A549 (cell line): ENCODE measurements around the gene AMOTL1. TPM values are rescaled to one million over a fixed set of nuclear protein-coding genes. Genes with fewer than 3 reads are reported as not detected.

Experiments
- ATAC-seq, 2 experiments: fragments of 200-7000 bp in 1 of 2; fragments of >200 bp in 1 of 2; cut with Nextera tagmentation in 1 of 2; cut with Tn5 transposase in 1 of 2; 3 replicates each; pipeline versions ENCODE4 v1.8.0 to v1.9.1; 2018 to 2020; ENCODE audit warnings: mild to moderate bottlenecking in 1 of 2, moderate library complexity in 1 of 2
- CTCF ChIA-PET: fragments of 300-600 bp; sonication (Branson Sonifier 250); formaldehyde crosslinking; extraction: SDS; loops from one replicate; lab custom pipeline; 2021; ENCODE audit warnings: antibody characterized with exemption, inconsistent platforms; lab: Yijun Ruan, JAX
- POLR2A ChIA-PET: fragments of 350-600 bp; formaldehyde crosslinking; extraction: SDS; loops from one replicate; lab custom pipeline; 2021; ENCODE audit warnings: antibody characterized with exemption, inconsistent platforms; lab: Yijun Ruan, JAX
- DNase-seq, 2 experiments: peaks; one replicate each; pipeline versions ENCODE4 v3.0.0 to v3.0.0-alpha.2; 2011 to 2016; ENCODE audit warnings: low read depth in 1 of 2, low spot score in 1 of 2
- FAIRE-seq: peaks from 2 replicates; lab custom pipeline; 2011; peaks lifted over from hg19 to GRCh38; lab: Jason Lieb, UNC
- H3K27ac ChIP-seq, 2 experiments: fragments of >200 bp; sonication (Bioruptor Twin); formaldehyde crosslinking; 3 replicates each; pipeline ENCODE4 v1.5.1; 2016 to 2017
- H3K4me1 ChIP-seq: fragments of >200 bp; sonication (Bioruptor Twin); formaldehyde crosslinking; 3 replicates; pipeline ENCODE4 v1.6.1; 2016
- H3K4me2 ChIP-seq: fragments of >200 bp; sonication (Bioruptor Twin); formaldehyde crosslinking; 3 replicates; pipeline ENCODE4 v1.6.1; 2016
- H3K4me3 ChIP-seq: fragments of >200 bp; sonication (Bioruptor Twin); formaldehyde crosslinking; 3 replicates; pipeline ENCODE4 v1.5.1; 2016
- H3K9me3 ChIP-seq: fragments of >200 bp; sonication (Bioruptor Twin); formaldehyde crosslinking; 3 replicates; pipeline ENCODE4 v1.6.1; 2016
- BCL3 ChIP-seq: fragments of >200 bp; sonication (Bioruptor Twin); formaldehyde crosslinking; IDR thresholded peaks from 3 replicates; pipeline ENCODE4 v1.6.1; 2016
- CBX8 ChIP-seq: fragments of 200-600 bp; sonication (generic); IDR thresholded peaks from 2 replicates; pipeline ENCODE4 v1.6.1; 2016
- CHD2 ChIP-seq: fragments of 150-350 bp; IDR thresholded peaks from 2 replicates; pipeline ENCODE4 v1.6.1; 2014; ENCODE audit warnings: low read length; ENCODE audit not compliant: partially characterized antibody
- CTCF ChIP-seq: fragments of >200 bp; sonication (Bioruptor Twin); formaldehyde crosslinking; IDR thresholded peaks from 3 replicates; pipeline ENCODE4 v1.5.1; 2016
- E2F6 ChIP-seq: IDR thresholded peaks from 2 replicates; pipeline ENCODE4 v1.6.1; 2012; ENCODE audit warnings: low read depth, borderline replicate concordance
- EP300 ChIP-seq, 2 experiments: fragments of >200 bp; sonication (Bioruptor Twin); formaldehyde crosslinking; IDR thresholded peaks; 2 replicates in 1 of 2; 3 replicates in 1 of 2; pipeline ENCODE4 v1.6.1; 2016 to 2017
- ESRRA ChIP-seq: fragments of 150-350 bp; IDR thresholded peaks from 2 replicates; pipeline ENCODE4 v1.6.1; 2014; ENCODE audit warnings: mild to moderate bottlenecking, low read length, borderline replicate concordance
- FOSL2 ChIP-seq, 2 experiments: fragments of 450-650 bp in 1 of 2; fragments of >200 bp in 1 of 2; sonication (Bioruptor Twin) in 1 of 2; formaldehyde crosslinking; IDR thresholded peaks; 2 replicates each; pipeline versions ENCODE4 v1.5.0 to v1.6.1; 2016 to 2020; ENCODE audit warnings: mild to moderate bottlenecking in 1 of 2, moderate library complexity in 1 of 2
- HES2 ChIP-seq: fragments of >200 bp; sonication (Bioruptor Twin); formaldehyde crosslinking; IDR thresholded peaks from 2 replicates; pipeline ENCODE4 v1.6.1; 2016
- HOXB5 ChIP-seq: fragments of 250-450 bp; sonication (Bioruptor Pico); IDR thresholded peaks from 2 replicates; pipeline ENCODE4 v1.5.0; 2020; ENCODE audit warnings: mild to moderate bottlenecking, moderate library complexity
- JUNB ChIP-seq: fragments of >200 bp; sonication (Bioruptor Twin); formaldehyde crosslinking; IDR thresholded peaks from 2 replicates; pipeline ENCODE4 v1.6.1; 2016
- MAX ChIP-seq: IDR thresholded peaks from 2 replicates; pipeline ENCODE4 v1.6.1; 2012
- NFE2L2 ChIP-seq: fragments of 150-350 bp; conservative IDR thresholded peaks from 2 replicates; pipeline ENCODE4 v1.6.1; 2014; ENCODE audit warnings: low read length
- NR3C1 ChIP-seq: fragments of >200 bp; sonication (Bioruptor Twin); formaldehyde crosslinking; IDR thresholded peaks from 3 replicates; pipeline ENCODE4 v1.6.1; 2017
- PHF8 ChIP-seq: fragments of 200-600 bp; sonication (generic); IDR thresholded peaks from 2 replicates; pipeline ENCODE4 v1.6.1; 2016; ENCODE audit warnings: low read depth, mild to moderate bottlenecking, antibody characterized with exemption, moderate library complexity, borderline replicate concordance
- POLR2A ChIP-seq: IDR thresholded peaks from 2 replicates; pipeline ENCODE4 v1.6.1; 2012; ENCODE audit warnings: mild to moderate bottlenecking, low read length
- RAD21 ChIP-seq, 2 experiments: fragments of >200 bp in 1 of 2; sonication (Bioruptor Twin) in 1 of 2; formaldehyde crosslinking in 1 of 2; IDR thresholded peaks in 1 of 2; conservative IDR thresholded peaks in 1 of 2; 2 replicates in 1 of 2; 3 replicates in 1 of 2; pipeline ENCODE4 v1.6.1; 2012 to 2018; ENCODE audit warnings: inconsistent platforms in 1 of 2
- SMC3 ChIP-seq: fragments of >200 bp; sonication (Bioruptor Twin); formaldehyde crosslinking; IDR thresholded peaks from 3 replicates; pipeline ENCODE4 v1.6.1; 2018; ENCODE audit warnings: inconsistent platforms
- USF2 ChIP-seq: fragments of 450-650 bp; IDR thresholded peaks from 2 replicates; pipeline ENCODE4 v1.6.1; 2014; ENCODE audit warnings: antibody characterized with exemption
- ZC3H11A ChIP-seq: fragments of 450-650 bp; IDR thresholded peaks from 2 replicates; pipeline ENCODE4 v1.6.1; 2014; ENCODE audit warnings: antibody characterized with exemption, mild to moderate bottlenecking
- ZNF302 ChIP-seq: fragments of 250-450 bp; sonication (Bioruptor Pico); IDR thresholded peaks from 2 replicates; pipeline ENCODE4 v1.9.0; 2021; ENCODE audit warnings: inconsistent platforms, mild to moderate bottlenecking, moderate library complexity
- WGBS: methylation state at CpG from one replicate; pipeline ENCODE4 v1.1.6; 2017; ENCODE audit errors: missing lambda C conversion rate; 5-methylcytosine and 5-hydroxymethylcytosine counted together
- polyA plus RNA-seq, 4 experiments: library from polyadenylated mRNA; depleted of rRNA in 3 of 4; stranded (reverse); fragments of >200 nt; fragmentation: RNase III in 1 of 4; extraction: RNeasy Plus Mini Kit Qiagen cat#74134 plus additional on column Dnase treatment in 1 of 4; gene quantifications; 2 replicates in 3 of 4; 3 replicates in 1 of 4; pipeline ENCODE4 v1.2.3, GENCODE V29; 2011 to 2017

Gene AMOTL1
- polyA plus RNA-seq, 2 of the 4 experiments (the other 2 are of a cell fraction): 3.9 to 12.2 TPM

- TF ChIP-seq BCL3: no peak
- no peak for TF ChIP-seq NFE2L2
- TF ChIP-seq CBX8: no peak
- no peak for TF ChIP-seq ZNF302 (CRISPR knock-in tag)
- no peak for TF ChIP-seq EP300 (IDR thresholded peaks at IDR 0.05)
- TF ChIP-seq POLR2A: no peak
- TF ChIP-seq ZC3H11A: no peak
- TF ChIP-seq, all 56 proteins: peak for 0
Observed at GRCh38 chr11:94876222-94876621, 108.1 kb downstream of the AMOTL1 start (continued).

GRCh38 chr11:94876645-94877442 lies 108.7 kb downstream of the AMOTL1 start:
- FAIRE-seq (no peak), ATAC-seq (peak; percentile 92 to 94), DNase-seq (peak; percentile 64 to 72)
- Histone ChIP-seq H3K27ac (peak overlapping the region; percentile 63 to 80; a peak in 5 of 6 replicates), H3K4me3 (no peak overlapping the region), H3K9me3 (no peaks in the 10 kb centered on the region), H3K4me1 (peaks cover 29% of the 10 kb centered on the region), H3K4me2 (peak overlapping the region; percentile 52)
- ChIA-PET CTCF (interaction anchor here (0.7 to 1.3 kb wide), 2 partner anchors 21 to 253 kb away, joined by 4 to 6 read pairs; no protein-coding TSS in a partner anchor), POLR2A (no interaction called here)
- no peak for TF ChIP-seq USF2
- TF ChIP-seq HOXB5 (CRISPR knock-in tag): no peak
- TF ChIP-seq RAD21 (conservative IDR thresholded peaks at IDR 0.05 in 1 of 2, IDR thresholded peaks at IDR 0.05 in 1 of 2): peak in 1 of 2 experiments; percentile 37; a peak in 1 of 5 replicates
- TF ChIP-seq JUNB: 0 out of 2 replicates have a peak, but pooled peaks have one; percentile 8
- peak; percentile 58; the same call in 1 of the 2 replicates for TF ChIP-seq MAX
- no peak; the same call in 2 of the 3 replicates for TF ChIP-seq SMC3
- TF ChIP-seq HES2: no peak
- TF ChIP-seq ZNF302 (CRISPR knock-in tag): no peak
- TF ChIP-seq E2F6: peak; percentile 69; the same call in 1 of the 2 replicates
- no peak for TF ChIP-seq ESRRA
- TF ChIP-seq CHD2: no peak
- TF ChIP-seq CTCF: peak; percentile 19; the same call in 1 of the 3 replicates
- no peak for TF ChIP-seq NR3C1
- TF ChIP-seq PHF8: no peak
- TF ChIP-seq FOSL2 (IDR thresholded peaks at IDR 0.05): no peak
- TF ChIP-seq FOSL2 (CRISPR knock-in tag; IDR thresholded peaks at IDR 0.05): peak; percentile 45
- 24% methylated on average over 11 of the region's 12 CpGs for WGBS
